Caki2 (cell line): ENCODE results near the gene ZNF358. TPM values are rescaled to one million over a fixed set of nuclear protein-coding genes. Genes with fewer than 3 reads are reported as not detected.

Experiments used
- DNase-seq: peaks from one replicate; pipeline ENCODE4 v3.0.0-alpha.2; 2015; ENCODE audit warnings: low read depth
- in situ Hi-C: cut with HindIII; loops from 2 replicates; pipeline ENCODE4 v1.10.0; 2016; ENCODE audit warnings: low sequenced_read_pairs, low pct_unique_long_range_greater_than_20kb, mixed read lengths
- total RNA-seq: library from RNA; depleted of rRNA; stranded (reverse); fragments of >200 nt; shearing (Covaris generic); gene quantifications from 2 replicates; pipeline ENCODE4 v1.2.3, GENCODE V29; 2014; ENCODE audit warnings: low replicate concordance; rRNA removed

ZNF358 gene
- 22.9 and 33.6 TPM in 2 replicates for total RNA-seq

- no peak for DNase-seq
- in situ Hi-C loops: no loop called here
Measured at GRCh38 chr19:7515645-7516151, at the start of gene ZNF358. Gene ZNF358 (plus strand): TSS chr19:7516103. CDS start chr19:7519243, 3,140 bp downstream.

GRCh38 chr19:7467009-7467989 lies 48.6 kb upstream of the ZNF358 start:
- in situ Hi-C loops: no loop called here
- no peak for DNase-seq

DNA sequence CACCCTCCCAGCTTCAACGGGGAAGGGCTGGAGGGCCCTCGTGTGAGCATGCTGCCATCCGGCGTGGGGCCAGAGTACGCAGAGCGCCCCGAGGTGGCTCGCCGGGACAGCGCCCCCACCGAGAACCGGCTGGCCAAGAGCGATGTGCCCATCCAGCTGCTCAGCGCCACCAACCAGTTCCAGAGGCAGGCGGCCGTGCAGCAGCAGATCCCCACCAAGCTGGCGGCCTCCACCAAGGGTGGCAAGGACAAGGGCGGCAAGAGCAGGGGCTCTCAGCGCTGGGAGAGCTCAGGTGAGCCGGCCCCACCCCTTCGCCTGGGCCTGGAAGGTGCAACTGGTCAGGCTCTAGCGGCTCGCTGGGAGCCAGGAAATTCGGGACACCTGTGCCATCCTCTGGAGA lies 47.1 kb upstream of the ZNF358 start:
- DNase-seq: no peak
- in situ Hi-C loops: no loop called here

DNA sequence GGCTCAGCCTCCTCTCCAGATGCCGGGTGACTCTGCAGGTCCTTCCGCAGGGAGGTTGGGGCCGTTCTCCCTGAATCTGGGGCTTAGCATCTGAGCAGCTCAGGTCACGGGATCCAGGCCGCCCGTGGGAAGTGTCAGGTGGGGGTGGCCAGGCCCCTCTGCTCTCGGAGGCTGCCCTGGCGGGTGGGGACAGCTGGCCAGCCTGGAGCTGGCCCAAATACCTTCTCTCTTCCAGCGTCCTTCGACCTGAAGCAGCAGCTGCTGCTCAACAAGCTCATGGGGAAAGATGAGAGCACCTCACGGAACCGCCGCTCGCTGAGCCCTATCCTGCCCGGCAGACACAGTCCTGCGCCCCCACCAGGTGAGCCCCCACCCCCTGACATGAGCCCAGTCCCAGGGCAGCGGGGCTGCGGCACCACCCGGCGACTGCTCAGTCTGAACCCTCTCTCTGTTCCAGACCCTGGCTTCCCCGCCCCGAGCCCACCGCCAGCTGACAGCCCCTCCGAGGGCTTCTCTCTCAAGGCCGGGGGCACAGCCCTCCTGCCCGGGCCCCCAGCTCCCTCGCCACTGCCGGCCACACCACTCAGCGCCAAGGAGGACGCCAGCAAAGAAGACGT lies 46.1 kb upstream of the ZNF358 start:
- in situ Hi-C loops: no loop called here
- no peak for DNase-seq

GRCh38 chr19:7470540-7471305 lies 45.2 kb upstream of the ZNF358 start:
- in situ Hi-C loops: no loop called here
- DNase-seq: no peak

DNA sequence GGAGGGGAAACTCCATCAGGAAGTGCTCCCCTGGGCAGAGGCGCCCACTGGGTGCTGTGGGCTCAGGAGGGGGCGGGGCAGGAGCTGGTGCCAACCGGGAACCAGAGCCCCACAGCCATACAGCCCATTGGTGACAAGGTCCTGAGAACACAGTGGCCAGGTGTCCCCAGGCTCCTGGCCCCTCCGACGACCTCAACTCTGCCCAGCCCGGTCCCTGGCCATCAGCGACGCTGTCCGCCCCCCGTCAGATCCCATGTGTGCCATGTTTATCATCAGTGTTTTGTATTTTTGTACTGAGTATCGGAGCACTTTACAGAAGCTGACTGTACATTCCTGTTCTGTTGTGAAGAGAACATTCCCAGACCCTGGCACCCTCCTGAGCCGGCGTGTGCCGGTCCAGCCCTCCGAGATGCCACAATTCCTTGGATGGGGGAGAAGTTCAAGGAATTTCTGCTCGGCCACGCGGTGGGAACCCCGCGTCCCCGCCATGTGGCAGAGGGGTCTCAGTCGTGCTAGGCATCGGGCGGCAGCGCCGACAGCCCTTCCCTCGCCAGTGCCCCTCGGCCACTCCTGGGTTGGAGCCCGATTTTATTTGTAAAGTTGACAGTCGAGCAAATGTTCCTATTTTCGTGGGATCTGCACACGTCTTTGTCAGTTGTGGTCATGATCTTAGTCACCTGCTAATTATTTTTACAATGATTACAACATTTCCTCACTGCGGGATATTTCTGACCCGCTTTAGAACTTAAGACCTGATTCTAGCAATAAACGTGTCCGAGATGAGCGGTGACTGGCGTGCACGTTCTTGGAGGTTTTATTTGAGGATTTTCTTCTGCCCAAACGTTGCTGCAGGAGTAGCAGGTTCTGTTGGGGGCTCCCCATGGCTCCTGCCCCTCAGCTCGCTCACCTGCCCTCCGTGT lies 43.9 kb upstream of the ZNF358 start:
- DNase-seq: no peak
- in situ Hi-C loops: no loop called here

GRCh38 chr19:7475665-7476064 lies 40.2 kb upstream of the ZNF358 start:
- no peak for DNase-seq
- in situ Hi-C loops: no loop called here

GRCh38 chr19:7476241-7476640 lies 39.7 kb upstream of the ZNF358 start:
- in situ Hi-C loops: no loop called here
- no peak for DNase-seq

DNA sequence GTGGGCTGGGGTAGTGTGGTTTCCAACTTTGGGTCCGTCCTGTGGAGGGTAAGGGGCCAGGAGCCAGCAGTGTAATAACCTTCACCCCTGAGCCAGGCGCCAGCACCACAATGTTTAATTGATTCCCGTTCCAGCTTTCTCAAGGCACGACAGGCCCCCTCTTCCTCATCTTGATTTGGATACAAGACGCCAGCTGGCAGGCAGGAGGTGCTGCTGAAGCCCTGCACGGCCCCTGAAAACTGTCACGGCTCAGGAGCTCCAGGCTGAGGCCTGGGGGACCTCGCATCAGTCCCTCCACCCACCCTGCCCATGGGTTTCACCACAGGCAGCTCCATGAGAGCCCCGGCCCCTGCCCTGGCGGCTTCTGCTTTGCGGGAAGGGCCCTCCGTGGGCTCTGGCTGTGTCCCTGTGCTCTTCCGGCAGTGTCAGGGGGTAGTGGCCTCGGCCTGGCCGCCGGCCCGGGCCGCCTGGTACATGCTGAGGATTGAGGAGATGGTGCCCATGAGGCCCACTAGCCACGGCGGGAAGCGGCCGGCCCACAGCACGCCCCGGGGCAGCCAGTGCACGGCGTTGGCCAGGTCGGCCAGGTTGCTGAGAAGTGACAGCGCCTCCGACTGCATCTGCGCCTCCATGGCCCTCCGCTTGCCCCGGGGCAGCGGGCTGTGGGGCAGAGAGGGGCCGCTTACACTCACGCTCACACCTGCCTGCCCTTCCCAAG lies 39.0 kb upstream of the ZNF358 start:
- DNase-seq: no peak
- in situ Hi-C loops: no loop called here

DNA sequence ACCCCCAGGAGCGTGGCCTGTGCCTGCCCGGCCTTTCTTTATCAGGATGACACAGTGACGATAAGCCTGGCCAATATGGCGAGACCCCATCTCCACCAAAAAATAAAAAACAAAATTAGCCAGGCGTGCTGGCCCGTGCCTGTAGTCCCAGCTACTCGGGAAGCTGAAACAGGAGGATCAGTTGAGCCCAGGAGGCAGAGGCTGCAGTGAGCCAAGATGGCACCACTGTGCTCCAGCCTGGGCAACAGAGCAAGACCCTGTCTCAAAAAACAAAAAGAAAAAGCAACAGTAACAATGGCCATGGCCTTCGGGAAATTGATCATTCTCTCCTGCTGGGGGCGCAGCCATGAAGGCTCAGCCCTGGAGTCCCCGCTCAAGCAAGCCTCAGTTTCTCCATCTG lies 38.1 kb upstream of the ZNF358 start:
- DNase-seq: no peak
- in situ Hi-C loops: no loop called here

GRCh38 chr19:7478173-7478842 lies 37.6 kb upstream of the ZNF358 start:
- DNase-seq: no peak

GRCh38 chr19:7478843-7479227 lies 37.1 kb upstream of the ZNF358 start:
- no peak for DNase-seq
- in situ Hi-C loops: no loop called here

More at GRCh38 chr19:7478173-7478842, 37.6 kb upstream of the ZNF358 start:
- in situ Hi-C loops: no loop called here

DNA sequence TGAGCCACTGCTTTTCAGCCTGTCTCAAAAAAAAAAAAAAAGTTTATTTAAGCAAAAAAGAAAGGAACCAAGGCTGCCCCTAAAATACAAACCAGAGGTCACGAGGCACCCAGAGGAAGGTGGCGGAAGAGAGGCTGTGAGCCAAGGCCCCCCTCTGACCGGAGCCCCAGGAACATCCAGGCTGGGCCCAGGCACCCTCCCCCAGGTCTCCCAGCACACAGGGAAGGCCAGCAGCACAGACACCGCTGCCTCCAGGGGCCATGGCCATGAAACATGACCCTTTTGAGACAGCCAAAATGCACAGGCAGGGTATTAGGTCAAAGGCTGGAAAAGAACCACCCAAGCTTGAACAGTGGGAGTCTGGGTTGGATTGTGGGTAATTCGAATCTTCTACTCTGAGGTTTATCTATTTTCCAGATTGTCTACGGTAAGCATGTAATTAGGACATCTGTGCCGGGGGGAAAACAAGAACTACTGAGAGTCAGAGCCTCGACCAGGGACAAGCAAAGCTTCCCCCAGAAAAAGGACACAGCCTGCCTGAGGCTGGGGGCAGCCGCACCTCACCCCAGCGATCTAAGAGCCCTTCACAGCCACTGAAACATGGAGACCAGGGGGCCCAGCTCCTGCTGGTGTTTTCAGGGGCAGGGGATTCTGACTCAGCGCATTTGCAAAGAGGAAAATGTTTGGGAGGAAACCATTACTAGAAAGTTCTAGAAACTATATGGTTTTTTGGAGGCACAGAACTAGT lies 35.5 kb upstream of the ZNF358 start:
- DNase-seq: no peak
- in situ Hi-C loops: no loop called here

DNA sequence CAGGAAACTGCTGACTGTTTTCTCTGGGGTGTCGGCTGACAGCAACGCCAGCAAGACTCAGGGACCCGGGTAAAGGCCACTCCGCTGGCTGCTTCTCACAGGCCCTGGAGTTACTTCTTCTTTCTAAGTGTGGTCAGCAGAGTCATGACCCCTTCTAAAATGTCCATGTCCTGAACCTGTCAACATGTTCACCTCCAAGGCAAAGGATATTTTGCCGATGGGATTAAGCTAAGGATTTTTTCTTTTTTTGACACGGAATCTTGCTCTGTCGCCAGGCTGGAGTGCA lies 35.0 kb upstream of the ZNF358 start:
- DNase-seq: no peak
- in situ Hi-C loops: no loop called here

GRCh38 chr19:7482584-7483439 lies 33.1 kb upstream of the ZNF358 start:
- DNase-seq: no peak
- in situ Hi-C loops: no loop called here
